ENCODE data around the gene VSX2. TPM values are rescaled to one million over a fixed set of nuclear protein-coding genes. Genes with fewer than 3 reads are reported as not detected.

Gene VSX2
- total RNA-seq: not detected in 2 replicates

DNA sequence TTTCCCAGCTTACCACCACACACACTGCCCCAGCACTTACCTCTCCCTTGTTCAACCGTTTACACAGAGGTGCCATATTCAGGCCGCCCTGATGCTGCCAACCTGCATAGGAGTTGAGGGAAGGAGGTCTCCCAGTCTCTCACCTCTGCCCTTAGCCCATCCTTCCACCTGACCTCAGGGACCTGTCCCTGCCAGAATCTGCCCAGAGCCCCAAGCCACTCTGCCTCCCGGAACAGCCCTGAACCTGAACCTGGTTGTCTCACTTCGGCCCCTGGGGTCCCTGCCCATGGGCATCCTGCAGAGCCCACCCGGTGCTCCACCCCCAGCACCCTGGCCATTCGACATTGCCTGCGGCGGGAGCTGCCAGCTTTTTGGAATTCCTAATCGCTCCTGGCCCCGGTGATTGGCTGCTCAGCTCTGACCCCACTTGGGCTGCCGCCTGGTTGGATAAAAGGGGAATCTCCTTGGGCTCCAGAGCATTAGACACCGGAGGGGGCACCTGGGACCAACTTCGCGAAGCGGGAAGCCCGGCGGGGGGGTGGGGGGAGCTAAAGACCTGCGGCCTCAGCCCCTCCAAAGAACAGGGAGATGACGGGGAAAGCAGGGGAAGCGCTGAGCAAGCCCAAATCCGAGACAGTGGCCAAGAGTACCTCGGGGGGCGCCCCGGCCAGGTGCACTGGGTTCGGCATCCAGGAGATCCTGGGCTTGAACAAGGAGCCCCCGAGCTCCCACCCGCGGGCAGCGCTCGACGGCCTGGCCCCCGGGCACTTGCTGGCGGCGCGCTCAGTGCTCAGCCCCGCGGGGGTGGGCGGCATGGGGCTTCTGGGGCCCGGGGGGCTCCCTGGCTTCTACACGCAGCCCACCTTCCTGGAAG, at the start of gene VSX2:
Gene VSX2 (plus strand): TSS at position 476 of the 874 bp plus-strand sequence. CDS start 113 bp downstream, at position 589.

GRCh38 chr14:74302634-74303569, 63.7 kb downstream of the VSX2 start, which contains the start of gene ABCD4:
Gene ABCD4, minus strand, starts transcription at chr14:74302934. Its CDS starts 22 bp downstream, at chr14:74302912.

Other genes with a start within 250 kb of the VSX2 start
- 8.9 and 10.8 TPM in 2 replicates for gene ENTPD5, start 220.2 kb upstream of the VSX2 start, total RNA-seq
- gene BBOF1, start 220.1 kb upstream of the VSX2 start, total RNA-seq: 4.0 and 10.6 TPM in 2 replicates
- 13.0 and 16.5 TPM in 2 replicates for gene ALDH6A1, start 155.0 kb upstream of the VSX2 start, total RNA-seq
- 7.6 and 9.2 TPM in 2 replicates for gene LIN52, start 154.5 kb upstream of the VSX2 start, total RNA-seq
- gene ABCD4, start 63.5 kb downstream of the VSX2 start, total RNA-seq: 25.1 and 25.7 TPM in 2 replicates
- gene VRTN, start 109.0 kb downstream of the VSX2 start, total RNA-seq: not detected in 2 replicates
- gene SYNDIG1L, start 186.8 kb downstream of the VSX2 start, total RNA-seq: not detected in 2 replicates